Stomach (tissue), 4 donors: Measurements from ENCODE around the gene ABCA3.

ENCODE experiments used
- EP300 ChIP-seq: sonication (generic); formaldehyde crosslinking; IDR thresholded peaks from one replicate; pipeline ENCODE4 v1.6.1; 2017; ENCODE audit warnings: antibody characterized with exemption
- POLR2A ChIP-seq, 4 donors: fragments of 450-650 bp; IDR thresholded peaks; one replicate each; pipeline ENCODE4 v1.6.1; 2016; ENCODE audit warnings: antibody characterized with exemption in 4 of 4, control low read depth in 2 of 4, mild to moderate bottlenecking in 1 of 4, moderate library complexity in 1 of 4
- POLR2AphosphoS5 ChIP-seq, 3 donors: sonication (generic); formaldehyde crosslinking; IDR thresholded peaks; one replicate each; pipeline ENCODE4 v1.6.1; 2016; ENCODE audit warnings: antibody characterized with exemption in 3 of 3
- TF ChIP-seq, protein P1 (sequence below), 7 experiments: fragments of 450-650 bp in 4 of 7; fragments of 200-600 bp in 3 of 7; sonication (generic) in 3 of 7; IDR thresholded peaks; one replicate each; pipeline ENCODE4 v1.5.1; 2016 to 2019; ENCODE audit warnings: antibody characterized with exemption in 7 of 7, control low read depth in 2 of 7, mild to moderate bottlenecking in 1 of 7

DNA sequence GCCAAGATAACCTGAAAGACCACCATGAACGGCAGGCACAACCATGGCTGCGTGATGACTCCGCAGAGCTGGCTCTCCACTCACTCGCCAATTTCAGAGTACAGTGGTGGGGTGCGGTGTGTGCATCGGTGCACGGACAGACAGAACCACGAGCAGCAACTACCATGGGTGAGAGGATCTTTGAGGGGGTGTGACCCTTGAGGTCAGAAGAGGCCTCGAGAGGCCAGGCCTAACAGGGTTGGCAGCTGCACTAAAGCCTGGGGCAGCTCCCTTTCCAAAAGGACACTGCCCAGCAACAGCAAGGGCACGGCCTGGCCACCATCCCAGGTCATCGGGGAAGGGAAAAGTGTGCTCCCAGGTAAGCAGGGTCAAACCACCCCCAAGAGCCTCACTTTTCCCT lies 87.2 kb downstream of the ABCA3 start:
- TF ChIP-seq POLR2A (IDR thresholded peaks at IDR 0.05) (no peak), POLR2AphosphoS5 (IDR thresholded peaks at IDR 0.05) (no peak), EP300 (no peak)
- TF ChIP-seq, protein P1, sequence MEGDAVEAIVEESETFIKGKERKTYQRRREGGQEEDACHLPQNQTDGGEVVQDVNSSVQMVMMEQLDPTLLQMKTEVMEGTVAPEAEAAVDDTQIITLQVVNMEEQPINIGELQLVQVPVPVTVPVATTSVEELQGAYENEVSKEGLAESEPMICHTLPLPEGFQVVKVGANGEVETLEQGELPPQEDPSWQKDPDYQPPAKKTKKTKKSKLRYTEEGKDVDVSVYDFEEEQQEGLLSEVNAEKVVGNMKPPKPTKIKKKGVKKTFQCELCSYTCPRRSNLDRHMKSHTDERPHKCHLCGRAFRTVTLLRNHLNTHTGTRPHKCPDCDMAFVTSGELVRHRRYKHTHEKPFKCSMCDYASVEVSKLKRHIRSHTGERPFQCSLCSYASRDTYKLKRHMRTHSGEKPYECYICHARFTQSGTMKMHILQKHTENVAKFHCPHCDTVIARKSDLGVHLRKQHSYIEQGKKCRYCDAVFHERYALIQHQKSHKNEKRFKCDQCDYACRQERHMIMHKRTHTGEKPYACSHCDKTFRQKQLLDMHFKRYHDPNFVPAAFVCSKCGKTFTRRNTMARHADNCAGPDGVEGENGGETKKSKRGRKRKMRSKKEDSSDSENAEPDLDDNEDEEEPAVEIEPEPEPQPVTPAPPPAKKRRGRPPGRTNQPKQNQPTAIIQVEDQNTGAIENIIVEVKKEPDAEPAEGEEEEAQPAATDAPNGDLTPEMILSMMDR (IDR thresholded peaks at IDR 0.05), result no peak
